ENCODE results near the gene ZNF408. TPM values are rescaled to one million over a fixed set of nuclear protein-coding genes. Genes with fewer than 3 reads are reported as not detected.

The ZNF408 gene
- total and polyA plus RNA-seq, 2 of the 13 experiments (the other 11 are each of a cell fraction or from before 2014, with no cell fraction given), result 11.2 to 12.5 TPM

GRCh38 chr11:46718155-46719019 is 17.6 kb downstream of the ZNF408 start (continued):
- TF ChIP-seq GMEB2 (CRISPR knock-in tag; IDR thresholded peaks at IDR 0.05; ENCODE audit: low read depth) (no peak; the same call in 1 of the 2 replicates), TEAD2 (CRISPR knock-in tag; IDR thresholded peaks at IDR 0.05) (no peak), HMGXB3 (CRISPR knock-in tag; IDR thresholded peaks at IDR 0.05; ENCODE audit: borderline replicate concordance) (peak; percentile 75; the same call in 1 of the 2 replicates), POLR2A (IDR thresholded peaks at IDR 0.05; ENCODE audit: insufficient read depth in 1 of 2, low read depth in 2 of 2, low read length in 2 of 2) (peak; percentile 56 to 58), SNRNP70 (IDR thresholded peaks at IDR 0.05; ENCODE audit: low read depth, low read length) (no peak), REST (IDR thresholded peaks at IDR 0.05; ENCODE audit: borderline replicate concordance in 1 of 2, low read depth in 1 of 2, low read length in 2 of 2) (0 out of 4 replicates have a peak, but pooled peaks of 1 of the 2 experiments have one; percentile 53), SALL1 (CRISPR knock-in tag; IDR thresholded peaks at IDR 0.05) (peak; percentile 95), NONO (IDR thresholded peaks at IDR 0.05) (no peak), NONO (CRISPR knock-in tag; conservative IDR thresholded peaks at IDR 0.05) (peak; percentile 96), NCOR1 (IDR thresholded peaks at IDR 0.05; ENCODE audit: borderline replicate concordance, low read length) (peak; percentile 60; the same call in 1 of the 2 replicates), ZNF468 (CRISPR knock-in tag; IDR thresholded peaks at IDR 0.05) (no peak), ZNF460 (CRISPR knock-in tag; IDR thresholded peaks at IDR 0.05; ENCODE audit: borderline replicate concordance) (no peak; the same call in 1 of the 2 replicates), JARID2 (CRISPR knock-in tag; IDR thresholded peaks at IDR 0.05; ENCODE audit: insufficient replicate concordance) (no peak), HES4 (CRISPR knock-in tag; IDR thresholded peaks at IDR 0.05; ENCODE audit: borderline replicate concordance) (no peak), HOMEZ (CRISPR knock-in tag; IDR thresholded peaks at IDR 0.05; ENCODE audit: low read depth) (0 out of 2 replicates have a peak, but pooled peaks have one; percentile 37), ZNF17 (CRISPR knock-in tag; IDR thresholded peaks at IDR 0.05) (no peak), POLR2AphosphoS2 (IDR thresholded peaks at IDR 0.05; ENCODE audit: low read depth, low read length) (no peak)
